ENCODE data around the gene KRTAP3-2. TPM values are rescaled to one million over a fixed set of nuclear protein-coding genes. Genes with fewer than 3 reads are reported as not detected.

The KRTAP3-2 gene
- total RNA-seq, 1 experiment from 2014 or later, result not detected

GRCh38 chr17:41029633-41030245 lies 30.0 kb upstream of the KRTAP3-2 start, which contains the start of gene KRTAP1-4:
Gene KRTAP1-4, minus strand, starts transcription at chr17:41030195. Its CDS starts 117 bp downstream, at chr17:41030078.
- no peak within 1 kb of the TSS for H3K9ac ChIP-seq (ENCODE audit: extremely low read depth, insufficient read length, low read length)
- H3K23ac ChIP-seq (ENCODE audit: insufficient read length, low read depth, low read length), result no peak within 1 kb of the TSS
- Mint-ChIP-seq H3K27ac (no peak within 1 kb of the TSS), H3K4me3 (no peak within 1 kb of the TSS; a peak in 1 of 5 replicates), H3K4me1 (peaks cover 0 to 1% of the 10 kb centered on the region in 2 experiments; a peak in 1 of 4 replicates), H3K9me3 (no peaks in the 10 kb centered on the region; a peak in 1 of 5 replicates), H3K27me3 (ENCODE audit: low read depth) (peaks cover 3% of the 10 kb centered on the region; the same call in 1 of the 2 replicates), H3K36me3 (ENCODE audit: insufficient read depth in 1 of 3, low read depth in 3 of 3) (no peaks in the 10 kb centered on the region)
- H4K8ac ChIP-seq (replicated peaks; ENCODE audit: insufficient read length, low read depth, low read length), result no peak within 1 kb of the TSS
- H3K56ac ChIP-seq (ENCODE audit: insufficient read length, low read depth, low read length), result no peak within 1 kb of the TSS
- H3K4ac ChIP-seq (ENCODE audit: low read depth, low read length), result no peak within 1 kb of the TSS
- H3K27me3 ChIP-seq (ENCODE audit: insufficient read depth, low read length), result no peaks in the 10 kb centered on the region
- H3K79me1 ChIP-seq (ENCODE audit: insufficient read depth, low read depth, low read length, poor library complexity, severe bottlenecking), result no peaks in the 10 kb centered on the region
- WGBS (ENCODE audit: extremely low coverage, insufficient read length, low lambda C conversion rate), result no CpG with 5 or more reads among the region's 12 CpGs
- H2BK5ac ChIP-seq (ENCODE audit: insufficient read length, low read length), result no peak within 1 kb of the TSS
- H2BK120ac ChIP-seq (ENCODE audit: low read depth, low read length, poor library complexity, severe bottlenecking), result no peak within 1 kb of the TSS
- H2BK15ac ChIP-seq (ENCODE audit: low read depth, low read length), result no peak within 1 kb of the TSS
- no peak within 1 kb of the TSS for H3K18ac ChIP-seq (ENCODE audit: insufficient read length, low read depth, low read length)
- no peaks in the 10 kb centered on the region for H3K9me3 ChIP-seq (ENCODE audit: control insufficient read depth, low read depth, low read length)
- no peak for DNase-seq
- no peaks in the 10 kb centered on the region for H3K4me1 ChIP-seq (ENCODE audit: insufficient read depth, low read length)
- H3K14ac ChIP-seq (ENCODE audit: insufficient read depth, low read length), result no peak within 1 kb of the TSS
- no peak within 1 kb of the TSS for H3T11ph ChIP-seq (ENCODE audit: low read length)
- H2AFZ ChIP-seq (ENCODE audit: low read length), result no peak within 1 kb of the TSS
- TF ChIP-seq CTCF (conservative IDR thresholded peaks at IDR 0.05), result no peak
- H2BK12ac ChIP-seq (ENCODE audit: insufficient read length, low read depth, low read length), result no peak within 1 kb of the TSS
- no peaks in the 10 kb centered on the region for H3K79me2 ChIP-seq (ENCODE audit: insufficient read depth, low read length)
- H4K91ac ChIP-seq (ENCODE audit: insufficient read length, low read depth, low read length), result no peak within 1 kb of the TSS
- H2AK5ac ChIP-seq (ENCODE audit: insufficient read length, low read length), result no peak within 1 kb of the TSS
- H3K23me2 ChIP-seq (ENCODE audit: insufficient read length, low read depth, low read length, poor library complexity, severe bottlenecking), result no peaks in the 10 kb centered on the region
- H2BK20ac ChIP-seq (ENCODE audit: low read depth, low read length, poor library complexity, severe bottlenecking), result no peak within 1 kb of the TSS
- no peak within 1 kb of the TSS for H3K4me2 ChIP-seq (ENCODE audit: insufficient read depth, insufficient read length, low read length)
- no peak within 1 kb of the TSS for H4K5ac ChIP-seq (ENCODE audit: insufficient read length, low read depth, low read length)
- no peaks in the 10 kb centered on the region for H4K20me1 ChIP-seq (ENCODE audit: control insufficient read depth, insufficient read depth, insufficient read length)
- no peak within 1 kb of the TSS for H3K27ac ChIP-seq (ENCODE audit: insufficient read length, low read depth, low read length)
